Activated CD8-positive, alpha-beta memory T cell treated with anti-CD3 and anti-CD28 coated beads, Interleukin-2, amount 50 U/mL, for 4 hours (primary cell): Measurements from ENCODE around the gene FBLN2.

Experiments
- DNase-seq: peaks from one replicate; pipeline ENCODE4 v3.0.0-alpha.2; 2020

FBLN2 gene

DNA sequence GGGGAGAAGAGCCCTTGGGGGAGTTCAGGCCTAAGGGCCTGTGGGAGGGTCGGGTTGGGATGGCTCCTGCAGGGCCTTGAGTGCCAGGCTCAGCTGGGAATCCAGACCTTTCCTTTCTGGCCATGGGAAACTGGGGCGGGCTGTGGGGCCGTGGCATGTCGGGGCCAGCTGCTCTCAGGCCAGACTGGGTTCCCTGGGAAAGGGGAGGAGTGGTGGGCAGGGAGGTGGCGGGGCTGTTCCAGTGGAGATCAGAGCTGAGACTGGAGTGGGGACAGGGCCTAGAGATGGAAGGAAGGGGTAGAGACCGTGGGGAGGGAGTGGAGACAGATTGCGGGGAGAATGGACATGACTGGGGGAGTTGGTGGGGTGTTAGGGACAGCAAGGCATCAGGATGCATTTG lies 20.3 kb downstream of the FBLN2 start:
- no peak for DNase-seq

- no peak for DNase-seq
Observed at GRCh38 chr3:13569641-13570390, 20.9 kb downstream of the FBLN2 start.

DNA sequence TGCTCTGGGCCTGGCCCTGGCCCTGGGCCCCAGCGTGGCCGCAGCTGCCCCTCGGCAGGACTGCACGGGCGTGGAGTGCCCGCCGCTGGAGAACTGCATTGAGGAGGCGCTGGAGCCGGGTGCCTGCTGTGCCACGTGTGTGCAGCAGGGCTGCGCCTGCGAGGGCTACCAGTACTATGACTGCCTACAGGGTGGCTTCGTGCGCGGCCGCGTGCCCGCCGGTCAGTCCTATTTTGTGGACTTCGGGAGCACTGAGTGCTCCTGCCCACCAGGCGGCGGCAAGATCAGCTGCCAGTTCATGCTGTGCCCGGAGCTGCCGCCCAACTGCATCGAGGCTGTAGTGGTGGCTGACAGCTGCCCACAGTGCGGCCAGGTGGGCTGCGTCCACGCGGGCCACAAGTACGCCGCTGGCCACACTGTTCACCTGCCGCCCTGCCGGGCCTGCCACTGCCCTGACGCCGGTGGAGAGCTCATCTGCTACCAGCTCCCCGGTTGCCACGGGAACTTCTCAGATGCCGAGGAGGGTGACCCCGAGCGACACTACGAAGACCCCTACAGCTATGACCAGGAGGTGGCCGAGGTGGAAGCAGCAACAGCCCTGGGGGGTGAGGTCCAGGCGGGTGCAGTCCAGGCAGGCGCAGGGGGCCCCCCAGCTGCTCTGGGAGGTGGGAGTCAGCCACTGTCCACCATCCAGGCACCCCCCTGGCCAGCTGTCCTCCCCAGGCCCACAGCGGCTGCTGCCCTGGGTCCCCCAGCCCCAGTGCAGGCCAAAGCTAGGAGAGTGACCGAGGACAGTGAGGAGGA lies 21.7 kb downstream of the FBLN2 start:
- no peak for DNase-seq

DNA sequence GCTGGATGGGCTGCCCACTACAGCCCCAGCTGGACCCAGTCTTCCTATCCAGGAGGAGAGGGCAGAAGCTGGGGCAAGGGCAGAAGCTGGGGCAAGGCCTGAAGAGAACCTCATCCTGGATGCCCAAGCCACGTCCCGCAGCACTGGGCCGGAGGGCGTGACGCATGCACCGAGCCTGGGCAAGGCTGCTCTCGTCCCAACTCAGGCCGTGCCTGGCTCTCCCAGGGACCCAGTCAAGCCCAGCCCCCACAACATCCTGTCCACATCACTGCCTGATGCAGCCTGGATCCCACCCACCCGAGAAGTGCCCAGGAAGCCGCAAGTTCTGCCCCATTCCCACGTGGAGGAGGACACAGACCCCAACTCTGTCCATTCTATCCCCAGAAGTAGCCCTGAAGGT lies 22.3 kb downstream of the FBLN2 start:
- DNase-seq, result no peak

DNA sequence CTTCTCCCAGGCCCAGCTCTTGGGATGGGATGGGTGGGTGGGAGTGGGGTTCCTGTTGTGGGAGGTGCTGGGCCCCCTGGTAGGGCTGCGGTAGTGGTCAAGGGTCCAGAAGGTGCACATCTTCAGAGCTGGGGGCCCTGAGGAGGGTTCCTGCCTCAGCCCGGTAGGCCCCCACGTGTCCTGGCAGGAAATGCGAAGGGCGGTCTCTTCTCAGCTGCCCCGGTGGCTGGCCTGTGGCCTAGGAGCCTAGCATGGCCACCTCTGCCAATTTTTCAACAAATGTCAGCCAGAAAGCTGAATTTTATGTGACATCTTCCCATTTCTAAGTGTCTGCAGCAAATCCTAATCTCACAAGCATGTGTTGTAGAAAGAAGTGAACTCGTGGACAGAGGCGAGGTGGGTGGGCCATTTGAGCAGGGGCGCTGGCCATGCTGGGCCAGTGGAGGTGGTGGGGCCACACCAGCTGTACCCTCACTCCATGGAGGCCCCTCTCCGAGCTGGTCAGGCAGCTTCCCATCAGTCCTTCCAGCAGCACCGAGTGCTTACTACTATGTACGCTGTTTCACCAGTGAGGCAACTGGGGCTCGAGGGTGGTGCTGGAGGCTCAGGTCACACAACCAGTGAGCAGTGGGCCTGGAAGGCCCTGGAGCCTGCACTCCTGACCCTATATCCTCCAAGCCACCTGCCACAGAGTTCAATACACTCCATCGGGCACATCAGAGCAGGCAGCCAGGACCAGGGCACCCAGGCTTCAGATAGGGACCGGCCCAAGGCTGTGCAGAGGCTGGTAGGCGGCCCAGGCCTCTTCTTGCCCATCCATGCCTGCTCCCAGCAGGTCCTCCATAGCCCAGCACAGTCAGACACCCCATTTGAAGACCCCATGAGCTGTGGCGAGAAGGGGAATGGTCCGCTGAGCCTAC lies 23.2 kb downstream of the FBLN2 start:
- DNase-seq, result no peak

DNA sequence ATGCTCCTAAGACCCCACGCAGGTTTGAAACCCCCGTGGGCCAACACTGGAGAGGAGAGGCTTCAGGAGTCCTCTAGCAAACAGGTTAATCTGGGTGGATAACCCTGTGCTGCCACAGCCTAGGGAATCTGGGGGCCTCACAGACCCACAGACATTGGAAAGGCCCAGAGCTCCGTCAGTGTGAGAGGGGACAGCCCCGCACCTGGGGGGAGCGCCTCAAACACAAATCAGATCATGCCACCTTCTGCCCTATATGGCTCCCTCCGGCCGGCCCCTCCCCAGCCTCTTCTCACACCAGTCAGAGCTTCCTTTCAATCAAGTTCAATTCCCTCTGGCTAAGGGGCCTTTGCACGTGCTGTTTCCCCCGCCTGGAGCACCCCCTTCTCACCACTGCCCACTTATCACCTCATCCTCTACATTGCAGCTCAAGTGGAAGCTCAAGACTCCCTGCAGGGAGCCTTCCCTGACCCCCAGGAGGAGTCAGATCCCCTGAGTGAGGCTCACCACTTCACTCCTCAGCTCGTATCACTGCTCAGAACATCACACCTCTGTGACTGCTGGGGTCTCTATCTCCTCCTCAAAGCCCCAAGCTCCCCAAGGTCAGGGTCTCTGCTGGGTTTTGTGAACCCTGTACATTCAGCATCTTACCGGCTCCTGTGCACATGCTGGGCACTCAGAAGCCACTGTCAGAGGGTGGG lies 24.1 kb downstream of the FBLN2 start:
- no peak for DNase-seq

GRCh38 chr3:13574083-13574797 lies 25.3 kb downstream of the FBLN2 start:
- no peak for DNase-seq

DNA sequence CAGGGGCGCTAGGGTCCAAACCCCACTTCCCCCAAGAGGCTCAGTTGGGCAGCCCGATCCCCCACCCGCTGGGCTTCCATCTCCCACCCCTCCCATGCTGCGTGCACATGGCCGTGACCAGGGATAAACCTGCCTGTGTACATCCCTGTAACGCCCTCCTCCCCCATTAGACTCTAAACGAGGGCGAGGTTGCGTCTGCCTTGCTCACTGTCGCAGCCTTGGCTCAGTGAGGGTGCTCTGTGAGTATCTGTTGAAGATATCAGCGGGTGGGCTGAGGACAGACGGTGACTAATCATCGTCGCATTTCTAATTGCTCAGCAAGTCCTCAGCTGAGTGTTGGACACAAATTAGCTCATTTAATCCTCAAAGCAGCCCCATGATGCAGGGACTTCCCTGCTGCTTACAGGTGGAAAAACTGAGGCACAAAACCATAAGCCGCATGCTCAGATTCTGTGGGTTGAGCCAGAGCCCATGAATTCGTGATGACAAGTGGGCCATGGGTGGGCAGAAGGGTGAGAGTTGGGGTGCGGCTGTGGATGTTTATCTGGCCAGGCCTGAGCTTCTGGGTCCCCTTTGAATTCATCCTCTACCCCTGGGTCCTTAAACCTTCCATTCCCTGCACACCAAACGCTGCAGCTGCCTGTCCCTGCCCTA lies 26.0 kb downstream of the FBLN2 start:
- DNase-seq, result no peak

DNA sequence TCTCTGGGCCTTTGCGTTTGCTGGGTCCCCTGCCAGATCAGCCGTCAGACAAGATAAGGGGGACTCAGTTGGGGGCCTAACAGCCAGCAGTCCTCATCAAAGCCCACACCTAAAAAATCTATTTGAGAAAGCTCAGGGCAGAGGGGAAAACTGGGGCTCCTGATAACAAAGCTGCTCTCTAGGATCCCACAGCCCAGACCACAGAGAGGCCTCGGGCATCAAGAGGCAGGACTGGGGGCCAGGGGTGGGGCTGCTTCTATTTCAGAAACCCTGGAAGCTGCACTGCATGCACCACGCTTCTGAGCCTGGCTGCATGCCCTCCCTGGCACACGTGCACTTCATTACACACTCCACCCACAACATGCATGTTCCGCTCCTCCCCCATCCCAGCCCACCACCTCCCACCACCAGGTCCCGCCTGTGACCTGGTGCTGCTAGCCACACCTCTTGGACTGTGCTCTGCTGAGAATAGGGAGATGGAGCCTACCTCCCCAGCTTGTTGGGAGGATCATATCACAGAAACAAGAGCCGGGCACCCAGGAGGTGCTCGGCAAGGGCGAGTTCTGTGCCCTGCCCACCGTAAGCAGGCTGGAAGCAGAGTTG lies 26.6 kb downstream of the FBLN2 start:
- no peak for DNase-seq

DNA sequence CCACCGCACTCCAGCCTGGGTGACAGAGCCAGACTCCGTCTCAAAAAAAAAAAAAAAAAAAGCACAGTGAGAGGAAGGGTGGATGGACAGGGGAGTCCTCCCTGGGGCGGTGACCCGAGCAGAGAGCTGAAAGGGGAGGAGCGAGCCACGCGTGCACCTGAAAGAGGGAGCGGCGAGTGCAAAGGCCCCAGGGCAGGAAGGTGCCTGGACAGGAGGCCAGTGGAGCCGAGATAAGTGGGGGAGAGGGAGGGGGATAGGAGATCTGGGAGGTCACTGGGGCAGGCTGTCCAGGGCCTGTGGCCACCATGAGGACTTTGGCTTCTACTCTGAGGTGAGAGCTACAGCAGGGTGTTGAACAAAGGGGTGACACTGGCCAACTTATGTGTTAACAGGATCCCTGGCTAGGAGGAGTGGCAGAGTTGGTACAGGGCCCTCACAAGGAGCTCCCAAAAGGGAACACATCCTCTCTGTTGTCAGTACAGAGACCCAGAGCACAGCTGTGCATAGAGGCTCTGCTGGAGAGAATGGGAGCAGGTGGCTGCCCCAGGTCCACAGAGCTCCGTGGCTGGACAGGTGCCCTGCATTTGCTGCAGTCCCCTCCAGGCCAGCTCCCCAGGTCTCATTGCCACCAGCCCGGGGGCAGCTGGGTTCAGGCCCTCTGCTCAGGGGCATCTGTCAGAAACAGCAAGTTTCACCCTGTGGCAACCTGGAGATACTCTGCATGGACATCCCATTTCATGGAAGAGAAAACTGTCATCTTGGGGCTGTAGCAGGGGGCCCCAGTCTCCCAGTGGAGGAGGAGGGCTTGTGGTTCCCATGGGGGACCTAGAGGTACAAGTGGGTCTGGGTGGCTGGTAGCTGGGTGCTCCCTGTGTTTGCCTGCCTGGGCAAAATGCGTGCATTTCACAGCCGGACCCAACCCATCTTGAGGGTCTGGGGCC lies 28.5 kb downstream of the FBLN2 start:
- no peak for DNase-seq

- DNase-seq, result no peak
Observed at GRCh38 chr3:13578251-13578650, 29.3 kb downstream of the FBLN2 start.

DNA sequence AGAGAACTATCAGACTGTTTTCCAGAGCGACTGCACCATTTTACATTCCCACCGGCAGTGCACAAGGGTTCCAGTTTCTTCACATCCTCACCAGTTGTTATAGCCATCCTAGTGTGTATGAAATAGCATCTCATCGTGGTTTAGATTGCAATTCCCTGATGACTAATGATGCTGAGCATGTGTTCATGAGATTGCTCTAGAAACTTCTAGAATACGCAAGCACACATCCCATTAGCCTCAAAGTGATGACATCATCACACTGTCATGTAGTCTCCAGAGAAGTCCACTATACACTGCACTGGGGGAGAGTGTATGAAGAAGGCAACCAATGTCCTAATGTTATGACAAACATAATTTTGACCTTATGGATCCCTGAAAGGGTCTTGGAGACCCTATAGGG lies 30.1 kb downstream of the FBLN2 start:
- no peak for DNase-seq

DNA sequence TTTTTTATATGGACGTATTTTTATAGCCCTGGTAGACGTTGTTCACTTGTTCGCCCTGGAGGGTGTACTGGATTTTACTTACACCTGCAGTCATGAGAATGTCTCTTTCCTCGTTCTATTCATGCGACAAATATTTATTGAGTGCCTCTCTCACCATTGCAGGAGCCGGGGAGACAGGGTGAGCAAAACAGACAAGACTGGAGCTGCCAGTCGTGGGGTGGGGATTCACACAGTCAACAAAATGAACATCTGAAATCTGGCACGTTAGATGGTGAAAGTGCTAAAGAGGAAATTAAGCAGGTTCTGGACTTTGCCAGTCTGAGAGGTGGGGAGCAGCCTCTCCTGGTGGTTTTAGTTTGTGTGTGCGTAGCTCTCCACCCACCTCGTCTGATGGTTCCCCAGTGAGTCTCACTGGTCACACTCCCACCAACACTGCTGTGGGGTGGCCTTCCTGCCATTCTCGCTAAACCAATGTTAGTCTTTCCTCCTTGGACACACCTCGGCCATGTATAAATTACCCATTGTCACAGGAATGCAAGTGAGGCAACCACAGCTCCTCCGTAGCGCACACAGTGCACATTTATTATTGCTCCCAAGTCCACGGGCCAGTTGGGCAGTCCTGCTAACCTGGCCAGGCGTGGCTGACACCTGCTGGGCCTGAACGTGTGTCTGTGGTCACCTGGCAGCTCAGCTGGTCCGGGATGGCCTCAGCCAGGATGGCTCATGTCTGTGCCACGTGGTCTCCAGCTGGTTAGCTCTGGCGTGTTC lies 31.5 kb downstream of the FBLN2 start:
- no peak for DNase-seq

GRCh38 chr3:13581485-13582365 lies 32.8 kb downstream of the FBLN2 start:
- DNase-seq, result no peak

- DNase-seq, result no peak
Observed at GRCh38 chr3:13582366-13583250, 33.7 kb downstream of the FBLN2 start.

GRCh38 chr3:13583251-13584180 lies 34.6 kb downstream of the FBLN2 start:
- no peak for DNase-seq
